ENCODE data around the gene NGFR. TPM values are rescaled to one million over a fixed set of nuclear protein-coding genes. Genes with fewer than 3 reads are reported as not detected.

The NGFR gene
- total RNA-seq, 1 donor from 2014 or later: 4.5 TPM

GRCh38 chr17:49450735-49451134, 44.4 kb upstream of the NGFR start:
- TF ChIP-seq CTCF (IDR thresholded peaks at IDR 0.05; ENCODE audit: unreplicated experiment): no peak
- H3K4me3 Mint-ChIP-seq (ENCODE audit: unreplicated experiment): no peak overlapping the region
- DNase-seq (ENCODE audit: low spot score): no peak
- H3K27me3 Mint-ChIP-seq (ENCODE audit: unreplicated experiment): peaks cover 13% of the 10 kb centered on the region
- no peak overlapping the region for H3K27ac Mint-ChIP-seq (ENCODE audit: unreplicated experiment)
- peaks cover 8% of the 10 kb centered on the region for H3K4me1 Mint-ChIP-seq (ENCODE audit: unreplicated experiment)
- H3K36me3 Mint-ChIP-seq (ENCODE audit: low read depth, unreplicated experiment): no peaks in the 10 kb centered on the region
- no peaks in the 10 kb centered on the region for H3K9me3 Mint-ChIP-seq (ENCODE audit: unreplicated experiment)

- no peaks in the 10 kb centered on the region for H3K9me3 Mint-ChIP-seq (ENCODE audit: unreplicated experiment)
- H3K4me1 Mint-ChIP-seq (ENCODE audit: unreplicated experiment): peaks cover 8% of the 10 kb centered on the region
- no peak for TF ChIP-seq CTCF (IDR thresholded peaks at IDR 0.05; ENCODE audit: unreplicated experiment)
- H3K27ac Mint-ChIP-seq (ENCODE audit: unreplicated experiment): no peak overlapping the region
- no peaks in the 10 kb centered on the region for H3K36me3 Mint-ChIP-seq (ENCODE audit: low read depth, unreplicated experiment)
- H3K27me3 Mint-ChIP-seq (ENCODE audit: unreplicated experiment): peaks cover 15% of the 10 kb centered on the region
- no peak overlapping the region for H3K4me3 Mint-ChIP-seq (ENCODE audit: unreplicated experiment)
- no peak for DNase-seq (ENCODE audit: low spot score)
Observed at GRCh38 chr17:49452201-49452600, 42.9 kb upstream of the NGFR start.

GRCh38 chr17:49452661-49453060, 42.4 kb upstream of the NGFR start:
- Mint-ChIP-seq H3K9me3 (ENCODE audit: unreplicated experiment) (no peaks in the 10 kb centered on the region), H3K27ac (ENCODE audit: unreplicated experiment) (no peak overlapping the region), H3K4me1 (ENCODE audit: unreplicated experiment) (peaks cover 8% of the 10 kb centered on the region), H3K36me3 (ENCODE audit: low read depth, unreplicated experiment) (no peaks in the 10 kb centered on the region), H3K27me3 (ENCODE audit: unreplicated experiment) (peaks cover 16% of the 10 kb centered on the region), H3K4me3 (ENCODE audit: unreplicated experiment) (no peak overlapping the region)
- DNase-seq (ENCODE audit: low spot score): no peak
- no peak for TF ChIP-seq CTCF (IDR thresholded peaks at IDR 0.05; ENCODE audit: unreplicated experiment)

GRCh38 chr17:49454050-49454449, 41.0 kb upstream of the NGFR start:
- no peak for TF ChIP-seq CTCF (IDR thresholded peaks at IDR 0.05; ENCODE audit: unreplicated experiment)
- Mint-ChIP-seq H3K4me1 (ENCODE audit: unreplicated experiment) (peaks cover 8% of the 10 kb centered on the region), H3K36me3 (ENCODE audit: low read depth, unreplicated experiment) (no peaks in the 10 kb centered on the region), H3K9me3 (ENCODE audit: unreplicated experiment) (no peaks in the 10 kb centered on the region), H3K27ac (ENCODE audit: unreplicated experiment) (no peak overlapping the region), H3K27me3 (ENCODE audit: unreplicated experiment) (peaks cover 17% of the 10 kb centered on the region), H3K4me3 (ENCODE audit: unreplicated experiment) (no peak overlapping the region)
- no peak for DNase-seq (ENCODE audit: low spot score)

- Mint-ChIP-seq H3K9me3 (ENCODE audit: unreplicated experiment) (no peaks in the 10 kb centered on the region), H3K27ac (ENCODE audit: unreplicated experiment) (no peak overlapping the region), H3K36me3 (ENCODE audit: low read depth, unreplicated experiment) (no peaks in the 10 kb centered on the region), H3K27me3 (ENCODE audit: unreplicated experiment) (peaks cover 15% of the 10 kb centered on the region), H3K4me1 (ENCODE audit: unreplicated experiment) (peaks cover 6% of the 10 kb centered on the region), H3K4me3 (ENCODE audit: unreplicated experiment) (no peak overlapping the region)
- no peak for TF ChIP-seq CTCF (IDR thresholded peaks at IDR 0.05; ENCODE audit: unreplicated experiment)
- DNase-seq (ENCODE audit: low spot score): no peak
Observed at GRCh38 chr17:49455272-49455861, 39.7 kb upstream of the NGFR start.

Data from endothelial cell (in vitro differentiated cells).